Fibroblast of lung (primary cell): ENCODE data around the gene TRAPPC12.

ENCODE experiments used
- CTCF ChIP-seq, 2 donors: IDR thresholded peaks in 1 of 2; conservative IDR thresholded peaks in 1 of 2; 1 replicate in 1 of 2; 2 replicates in 1 of 2; pipeline ENCODE4 v1.5.1; 2011 to 2012; ENCODE audit warnings: low read length in 2 of 2, control low read depth in 1 of 2, inconsistent platforms in 1 of 2, low read depth in 1 of 2, mild to moderate bottlenecking in 1 of 2
- EZH2 ChIP-seq: IDR thresholded peaks from 2 replicates; pipeline ENCODE4 v1.5.1; 2012; ENCODE audit warnings: low read length, control low read depth, mild to moderate bottlenecking; ENCODE audit errors: missing control alignments

GRCh38 chr2:3423492-3424170 lies 44.1 kb downstream of the TRAPPC12 start:
- TF ChIP-seq CTCF (conservative IDR thresholded peaks at IDR 0.05 in 1 of 2, IDR thresholded peaks at IDR 0.05 in 1 of 2; ENCODE audit: low read depth in 1 of 2, low read length in 2 of 2) (peak; percentile 97 to 99), EZH2 (no peak)
